Measurements from ENCODE around the gene HES7.
A peak's percentile ranks its signal among the peaks of the same experiment; 100 is the strongest.
"Not testable (repeated sequence)": the region's sequence is repeated elsewhere in the genome, so short reads cannot be mapped to it uniquely, and the experiment has no call there.

Gene HES7

GRCh38 chr17:8121681-8122421 is 2.1 kb downstream of the HES7 start:
- no peak for DNase-seq

- no peak for DNase-seq
Observed at GRCh38 chr17:8121407-8121680, 2.6 kb downstream of the HES7 start.

DNA sequence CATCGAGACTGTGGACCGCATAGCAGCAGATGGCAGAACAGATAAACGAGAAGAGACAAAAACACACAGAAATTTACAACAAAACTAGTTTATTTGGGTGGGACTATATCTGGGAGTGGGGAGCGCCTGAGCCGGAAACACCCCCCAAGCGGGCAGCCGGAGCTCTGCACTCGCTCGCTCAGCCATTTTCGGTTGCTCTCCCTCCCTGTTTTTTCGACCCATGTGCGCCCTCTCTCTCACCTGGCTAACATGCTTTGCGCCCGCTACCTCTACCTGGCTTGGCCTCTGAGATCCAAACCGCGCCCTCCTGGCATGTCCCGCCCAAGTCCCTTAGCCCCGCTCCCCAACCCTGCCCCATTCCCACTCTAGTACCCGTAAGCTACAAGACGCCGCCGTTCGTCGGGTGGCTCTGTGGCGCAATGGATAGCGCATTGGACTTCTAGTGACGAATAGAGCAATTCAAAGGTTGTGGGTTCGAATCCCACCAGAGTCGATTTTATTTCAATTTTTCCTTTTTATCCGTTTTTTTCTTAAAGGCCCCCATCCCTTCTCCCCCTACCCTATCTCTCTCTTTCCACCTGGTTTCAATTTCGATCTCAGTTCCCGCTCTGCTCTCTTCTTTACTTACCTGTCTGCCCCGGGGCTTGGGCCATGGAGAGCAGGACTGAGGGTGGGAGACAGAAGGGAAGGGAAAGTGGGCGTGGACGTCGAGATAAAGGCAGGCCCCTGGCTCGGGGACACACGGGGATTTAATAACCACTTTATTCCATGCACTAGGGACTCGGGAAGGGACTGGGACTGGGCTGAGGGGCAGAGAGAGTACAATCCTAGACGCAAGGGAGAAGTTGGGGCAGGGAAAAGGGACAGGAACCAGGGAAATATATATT is 3.1 kb downstream of the HES7 start:
- DNase-seq: peak; percentile 53

DNA sequence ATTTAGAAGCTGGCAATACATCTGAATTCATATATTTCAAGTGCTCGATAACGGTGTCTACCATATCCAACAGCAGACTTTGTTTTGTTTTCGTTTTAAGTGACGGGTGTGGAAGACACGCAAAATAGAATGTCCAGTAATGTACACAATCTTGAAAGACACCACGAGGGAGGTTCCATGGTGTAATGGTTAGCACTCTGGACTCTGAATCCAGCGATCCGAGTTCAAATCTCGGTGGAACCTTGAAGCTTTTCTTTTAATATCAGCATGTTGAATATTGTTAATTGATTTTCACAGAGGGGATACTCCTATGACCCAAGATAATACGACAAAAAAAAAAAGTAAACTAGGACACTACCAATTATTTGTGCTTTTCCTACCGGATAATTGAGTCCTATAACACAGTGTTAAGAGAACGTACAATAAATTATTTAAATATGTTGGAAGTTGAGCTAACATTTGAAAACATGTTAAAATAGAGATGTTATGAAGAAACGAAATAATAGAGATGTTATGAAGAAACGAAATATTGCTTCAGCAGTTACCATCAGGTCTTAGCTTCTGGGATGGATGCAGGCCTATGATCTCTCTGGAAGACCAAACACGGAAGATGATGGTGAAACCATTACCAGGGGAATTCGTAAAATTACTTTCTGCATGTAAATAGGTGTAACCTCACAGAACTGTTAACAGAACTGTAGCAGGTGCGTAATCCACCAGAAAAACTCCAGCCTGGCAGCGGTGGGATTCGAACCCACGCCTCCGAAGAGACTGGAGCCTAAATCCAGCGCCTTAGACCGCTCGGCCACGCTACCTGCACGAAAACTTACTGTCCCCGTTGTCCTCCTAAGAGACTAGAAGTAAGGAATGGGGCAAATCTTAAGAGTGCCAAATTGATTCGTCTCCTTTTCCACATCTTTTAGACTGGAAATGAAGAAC is 4.1 kb downstream of the HES7 start:
- DNase-seq: peak; percentile 59

GRCh38 chr17:8118769-8119580 is 4.9 kb downstream of the HES7 start:
- peak; percentile 76 for DNase-seq

GRCh38 chr17:8117980-8118768 is 5.7 kb downstream of the HES7 start, which contains the start of gene ALOXE3:
Gene ALOXE3 (minus strand): TSS chr17:8118514. CDS start chr17:8117990, 524 bp downstream.
- DNase-seq: no peak

- DNase-seq: no peak
Observed at GRCh38 chr17:8117367-8117979, 6.4 kb downstream of the HES7 start.

GRCh38 chr17:8116776-8117175 is 7.1 kb downstream of the HES7 start:
- no peak for DNase-seq

DNA sequence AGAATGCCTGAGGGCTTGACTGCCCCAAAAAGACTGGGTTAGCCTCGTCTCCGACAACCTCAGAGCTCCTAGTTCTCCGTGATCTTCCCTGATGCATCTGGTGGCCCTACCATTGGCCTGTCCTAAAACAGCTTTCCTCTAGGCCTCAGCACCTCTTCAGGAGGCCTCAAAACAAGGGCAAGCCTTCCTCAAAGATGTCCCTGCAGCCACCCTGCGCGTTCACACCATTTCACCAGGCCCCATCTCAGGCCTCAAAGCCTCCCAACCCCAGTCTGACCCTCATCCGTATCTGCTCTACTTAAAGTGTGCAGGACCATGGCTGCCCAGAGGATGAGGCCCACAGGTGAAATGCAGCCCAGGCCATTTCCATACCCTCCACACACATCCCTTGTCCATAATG is 13.0 kb downstream of the HES7 start:
- DNase-seq: no peak

GRCh38 chr17:8110456-8110804 is 13.5 kb downstream of the HES7 start:
- DNase-seq: no peak

- DNase-seq: peak; percentile 84
Observed at GRCh38 chr17:8109661-8110455, 14.0 kb downstream of the HES7 start.

DNA sequence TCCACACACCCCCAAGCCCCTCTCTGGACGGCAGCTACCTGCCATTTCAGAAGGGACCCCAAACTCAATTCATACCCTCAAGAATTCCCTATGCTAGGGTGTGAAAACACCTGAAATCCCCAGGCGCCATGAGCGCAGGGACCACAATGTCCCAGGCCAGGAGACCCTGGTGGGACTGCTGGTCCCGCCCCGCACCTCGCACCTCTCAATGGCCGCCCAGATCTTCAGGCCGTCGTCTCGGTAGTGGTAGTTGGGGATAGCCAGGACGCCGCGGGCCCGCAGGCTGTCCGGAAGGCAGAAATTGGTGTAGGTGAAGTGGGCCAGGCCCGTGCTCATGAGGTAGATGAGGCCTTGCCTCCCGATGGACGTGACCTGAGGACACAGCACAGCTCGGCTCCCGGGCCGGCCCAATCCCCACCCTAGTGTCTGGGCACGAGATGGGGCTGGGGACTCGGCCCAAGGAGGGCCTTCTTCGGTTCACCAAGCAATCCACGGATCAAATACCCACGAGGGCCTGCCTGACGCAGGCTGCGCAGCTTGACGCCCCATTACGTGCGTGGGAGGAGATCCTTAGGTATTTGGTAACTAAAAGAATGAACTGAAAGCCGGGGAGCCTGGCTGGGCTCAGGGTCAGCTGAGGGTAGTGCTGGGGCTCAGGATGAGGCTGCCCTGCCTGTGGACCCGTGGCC is 14.8 kb downstream of the HES7 start:
- DNase-seq: no peak

GRCh38 chr17:8106980-8107379 is 16.9 kb downstream of the HES7 start:
- DNase-seq: not testable (repeated sequence)

DNA sequence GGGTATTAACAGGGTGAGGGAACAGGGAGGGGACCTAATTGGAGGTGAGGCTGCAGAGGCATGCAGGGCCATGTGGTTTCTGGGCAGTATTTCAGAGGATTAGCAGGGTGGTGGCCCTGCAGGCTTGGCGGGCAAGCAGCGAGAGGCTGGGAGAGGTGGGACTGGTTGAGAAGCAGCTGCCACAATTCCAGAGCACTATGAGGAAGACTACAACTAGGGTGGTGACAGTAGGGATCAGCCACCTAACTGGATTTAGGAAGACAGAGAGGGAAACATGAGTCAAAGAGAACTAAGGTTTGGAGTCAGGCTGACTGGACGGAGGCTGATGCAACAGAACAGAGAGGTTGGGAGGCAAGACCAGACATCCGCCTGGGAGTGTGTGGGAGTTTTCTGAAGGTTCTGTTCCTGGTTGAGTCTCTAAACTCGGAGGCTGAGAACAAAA is 17.9 kb downstream of the HES7 start:
- DNase-seq: no peak

- no peak for DNase-seq
Observed at GRCh38 chr17:8104911-8105310, 19.0 kb downstream of the HES7 start.

DNA sequence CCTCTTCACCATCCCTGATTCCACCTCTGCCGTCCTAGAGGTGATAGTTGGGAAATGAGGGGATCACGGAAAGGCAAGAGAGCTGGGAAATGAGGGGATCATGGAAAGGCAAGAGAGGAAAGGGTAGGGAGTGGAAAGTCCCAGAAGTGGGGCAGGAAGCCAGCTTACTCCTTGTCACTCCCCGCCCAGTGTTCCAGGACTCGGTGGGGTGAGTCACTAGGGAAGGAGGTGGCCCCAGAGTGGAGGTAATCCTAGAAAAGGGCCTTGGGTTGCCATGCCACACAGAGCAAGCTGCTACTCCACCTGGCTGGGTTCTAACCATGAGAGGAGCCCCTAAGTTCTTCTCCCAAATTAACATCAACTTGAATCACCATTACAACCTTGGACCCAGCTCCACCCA is 20.4 kb downstream of the HES7 start:
- DNase-seq: no peak

- no peak for DNase-seq
Observed at GRCh38 chr17:8101721-8102120, 22.2 kb downstream of the HES7 start.

DNA sequence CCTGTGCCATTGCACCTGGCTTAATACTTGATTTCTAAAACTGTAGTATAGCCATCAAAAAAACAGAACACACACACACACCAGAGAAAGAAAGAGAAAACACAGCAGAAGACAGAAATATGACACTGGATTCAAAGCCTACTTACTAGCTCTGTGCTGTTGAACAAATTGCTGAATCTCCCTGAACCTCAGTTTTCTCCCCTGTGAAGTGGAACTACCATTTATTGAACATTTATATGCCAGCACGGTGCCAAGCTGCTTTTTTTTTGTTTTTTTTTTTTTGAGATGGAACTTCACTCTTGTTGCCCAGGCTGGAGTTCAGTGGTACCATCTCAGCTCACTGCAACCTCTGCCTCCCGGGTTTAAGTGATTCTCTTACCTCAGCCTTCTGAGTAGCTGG is 23.1 kb downstream of the HES7 start:
- DNase-seq: no peak

GRCh38 chr17:8100111-8100510 is 23.8 kb downstream of the HES7 start:
- DNase-seq: no peak
